Right forelimb (tissue), 1 donor: Measurements from ENCODE around the gene PAN2.
"Not testable (repeated sequence)": the region's sequence is repeated elsewhere in the genome, so short reads cannot be mapped to it uniquely, and the experiment has no call there.

Experiments used
- DNase-seq: peaks from one replicate; pipeline ENCODE4 v3.0.0-alpha.2; 2018

PAN2 gene

GRCh38 chr12:56307221-56307965, 26.4 kb downstream of the PAN2 start:
- no peak for DNase-seq

GRCh38 chr12:56304872-56305590, 28.8 kb downstream of the PAN2 start:
- no peak for DNase-seq

GRCh38 chr12:56304276-56304675, 29.5 kb downstream of the PAN2 start:
- no peak for DNase-seq

GRCh38 chr12:56300644-56301464, 32.9 kb downstream of the PAN2 start:
- DNase-seq: no peak

- peak; percentile 98 for DNase-seq
Measured at GRCh38 chr12:56299853-56300643, 33.8 kb downstream of the PAN2 start, which contains the start of gene CS. TSS of gene CS (minus strand) at chr12:56300330. CDS start at chr12:56300201, 129 bp downstream.

- no peak for DNase-seq
Measured at GRCh38 chr12:56299308-56299852, 34.4 kb downstream of the PAN2 start.

GRCh38 chr12:56298828-56299227, 35.0 kb downstream of the PAN2 start:
- no peak for DNase-seq

- DNase-seq: no peak
Measured at GRCh38 chr12:56297400-56297799, 36.4 kb downstream of the PAN2 start.

- no peak for DNase-seq
Measured at GRCh38 chr12:56296295-56296694, 37.5 kb downstream of the PAN2 start.

- DNase-seq: no peak
Measured at GRCh38 chr12:56293795-56294194, 40.0 kb downstream of the PAN2 start.

- no peak for DNase-seq
Measured at GRCh38 chr12:56288705-56289387, 45.0 kb downstream of the PAN2 start.

GRCh38 chr12:56286044-56286830, 47.6 kb downstream of the PAN2 start:
- DNase-seq: no peak

- not testable (repeated sequence) for DNase-seq
Measured at GRCh38 chr12:56284263-56284662, 49.5 kb downstream of the PAN2 start.

GRCh38 chr12:56282579-56282978, 51.2 kb downstream of the PAN2 start:
- no peak for DNase-seq

- no peak for DNase-seq
Measured at GRCh38 chr12:56282030-56282429, 51.8 kb downstream of the PAN2 start.

GRCh38 chr12:56280849-56281248, 53.0 kb downstream of the PAN2 start:
- no peak for DNase-seq

- no peak for DNase-seq
Measured at GRCh38 chr12:56278905-56279304, 54.9 kb downstream of the PAN2 start.

GRCh38 chr12:56274299-56274698, 59.5 kb downstream of the PAN2 start:
- no peak for DNase-seq

- DNase-seq: not testable (repeated sequence)
Measured at GRCh38 chr12:56272468-56272867, 61.3 kb downstream of the PAN2 start.

GRCh38 chr12:56271031-56271430, 62.8 kb downstream of the PAN2 start:
- no peak for DNase-seq
